Left kidney (tissue), 2 donors: ENCODE measurements around the gene HPSE2. TPM values are rescaled to one million over a fixed set of nuclear protein-coding genes. Genes with fewer than 3 reads are reported as not detected.
A peak's percentile ranks its signal among the peaks of the same experiment; 100 is the strongest.

Experiments used
- DNase-seq: peaks from one replicate; pipeline ENCODE4 v3.0.0-alpha.2; 2013
- polyA plus RNA-seq: library from polyadenylated mRNA; unstranded; fragments of 120-200 nt; gene quantifications from one replicate; pipeline ENCODE4 v1.2.1, GENCODE V29; 2013; ENCODE audit not compliant: insufficient read length

HPSE2 gene
- polyA plus RNA-seq, 1 donor: 0.81 TPM

DNA sequence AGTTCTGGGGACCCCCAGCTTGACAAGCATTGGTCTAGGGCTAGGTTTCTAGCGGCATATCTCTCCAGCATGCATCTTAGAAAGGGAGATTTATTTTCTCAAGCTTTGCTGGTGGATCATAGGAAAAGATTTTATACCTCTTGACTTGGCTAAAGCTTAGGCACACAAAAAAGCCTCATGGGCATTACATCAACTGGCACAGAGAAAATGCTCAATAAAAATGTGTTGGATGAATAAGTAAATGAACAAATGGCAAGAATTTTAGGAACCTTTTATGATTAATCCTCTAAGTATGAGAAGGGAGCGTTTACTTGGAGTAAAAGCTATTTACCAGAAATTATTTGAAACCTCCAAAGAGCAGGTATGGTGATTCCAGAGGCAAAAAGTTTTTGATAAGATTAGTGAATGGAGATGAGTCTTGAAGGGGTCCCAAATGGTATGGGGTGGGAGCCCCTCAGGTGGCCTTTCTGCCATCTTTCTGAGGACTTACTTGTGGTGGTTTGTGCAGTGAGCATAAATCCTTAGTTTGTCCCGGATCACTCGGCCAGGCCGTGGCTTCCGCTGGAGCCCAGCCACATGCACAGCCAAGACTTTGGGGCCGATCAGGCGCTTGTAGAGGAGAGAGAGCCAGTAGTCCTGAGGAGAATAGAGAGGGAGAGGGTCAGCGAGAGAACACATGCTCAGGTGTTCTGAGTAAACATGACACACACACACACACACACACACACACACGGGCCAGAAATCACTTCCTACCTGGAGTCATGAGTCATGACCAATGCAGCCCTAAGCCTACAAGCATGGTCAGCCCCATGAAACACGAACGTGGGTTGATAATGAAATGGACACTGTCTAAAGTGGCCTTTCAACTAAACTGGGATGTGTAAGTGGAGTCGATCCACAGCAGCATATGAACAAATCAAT is 745.8 kb downstream of the HPSE2 start:
- DNase-seq: no peak

DNA sequence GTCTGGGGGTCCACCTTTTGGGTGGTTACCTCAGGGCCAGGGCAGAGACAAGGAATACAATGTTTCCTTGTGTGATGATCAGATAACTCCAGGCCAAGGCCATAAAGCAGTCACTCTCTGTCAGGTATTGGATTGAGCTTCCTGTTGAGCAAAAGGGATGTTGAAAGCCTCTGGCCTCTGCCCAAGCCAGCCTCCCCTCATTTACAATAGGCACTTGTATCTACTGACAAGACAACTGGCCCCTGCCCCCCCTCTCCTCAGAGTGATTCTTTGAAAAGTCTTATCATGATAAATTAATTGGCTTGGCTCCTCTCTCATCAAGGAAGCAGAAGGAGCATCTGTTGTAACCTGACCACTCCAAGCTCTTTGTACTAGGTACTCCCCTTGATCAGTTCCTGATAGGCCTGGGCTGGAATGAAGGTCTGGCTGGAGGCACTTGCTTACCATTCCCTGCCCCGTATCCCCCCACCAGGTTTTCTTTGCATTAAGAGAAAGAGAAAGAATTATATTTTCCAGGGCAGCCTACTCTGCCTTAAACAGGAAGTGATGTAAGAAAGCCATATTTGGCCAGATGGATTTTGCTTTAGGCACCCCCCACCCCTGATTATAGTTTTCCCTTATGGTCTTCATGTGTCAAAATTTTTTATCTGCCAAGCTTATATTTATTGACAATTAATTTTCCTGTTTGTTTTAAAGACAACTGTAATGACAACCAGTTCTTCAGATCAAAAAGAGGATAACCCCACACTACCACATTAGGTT is 746.8 kb downstream of the HPSE2 start:
- DNase-seq: no peak

DNA sequence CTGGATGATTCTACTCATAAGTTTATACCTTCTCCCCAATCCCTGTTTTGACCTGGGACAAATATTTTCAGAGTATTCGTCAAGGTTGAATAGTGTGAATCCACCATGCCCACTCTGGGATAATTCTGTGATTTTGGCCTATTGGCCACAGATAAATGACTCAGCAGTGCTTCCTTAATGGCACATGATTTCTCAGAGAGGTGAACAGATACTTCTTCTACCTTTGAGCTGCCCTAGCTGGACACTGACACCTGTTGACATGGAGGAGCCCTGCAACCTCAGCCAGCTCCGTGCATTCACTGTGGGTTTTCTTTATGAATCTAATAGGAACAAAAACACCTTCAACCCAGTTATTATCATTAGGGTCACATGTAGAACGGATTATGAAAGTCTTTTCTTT is 748.0 kb downstream of the HPSE2 start:
- no peak for DNase-seq

DNA sequence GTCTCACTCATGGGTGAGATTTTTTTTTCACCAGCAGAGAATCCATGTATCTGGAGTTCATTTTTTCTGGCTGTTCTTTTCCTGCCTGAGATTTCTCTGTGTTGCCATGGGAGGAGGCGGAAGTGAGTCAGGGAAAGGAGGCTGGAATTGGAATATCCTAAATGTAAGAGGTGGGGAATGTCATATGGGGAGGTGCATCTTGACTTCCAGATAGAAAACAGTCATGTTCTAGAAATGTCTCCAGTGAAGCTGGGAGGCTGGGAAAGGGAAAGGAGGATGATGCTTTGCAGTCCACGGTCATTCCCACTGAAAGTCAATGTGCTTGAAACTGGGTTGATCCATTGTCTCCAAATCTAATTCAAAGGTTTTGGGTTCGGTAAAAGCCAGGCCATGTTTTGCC is 749.2 kb downstream of the HPSE2 start:
- DNase-seq: no peak

DNA sequence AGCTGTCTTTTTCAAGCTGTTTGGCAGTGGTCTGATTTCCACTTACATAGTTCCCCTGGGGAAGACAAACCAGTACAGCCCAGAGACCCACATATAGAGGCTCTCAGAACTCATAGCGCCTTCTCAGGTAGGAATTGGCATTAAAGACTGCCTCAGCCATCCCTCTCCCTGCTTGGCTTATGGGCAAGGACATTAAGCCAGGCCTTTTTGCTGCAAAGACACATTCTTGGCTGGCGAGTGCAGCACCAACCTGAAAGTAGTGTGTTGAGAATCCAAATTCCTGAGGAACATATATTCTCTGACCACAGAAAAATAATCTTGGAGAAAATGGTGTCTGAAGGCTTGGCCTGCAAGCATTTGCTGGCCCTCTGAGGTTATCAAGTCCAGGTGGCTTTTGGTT is 749.7 kb downstream of the HPSE2 start:
- no peak for DNase-seq

DNA sequence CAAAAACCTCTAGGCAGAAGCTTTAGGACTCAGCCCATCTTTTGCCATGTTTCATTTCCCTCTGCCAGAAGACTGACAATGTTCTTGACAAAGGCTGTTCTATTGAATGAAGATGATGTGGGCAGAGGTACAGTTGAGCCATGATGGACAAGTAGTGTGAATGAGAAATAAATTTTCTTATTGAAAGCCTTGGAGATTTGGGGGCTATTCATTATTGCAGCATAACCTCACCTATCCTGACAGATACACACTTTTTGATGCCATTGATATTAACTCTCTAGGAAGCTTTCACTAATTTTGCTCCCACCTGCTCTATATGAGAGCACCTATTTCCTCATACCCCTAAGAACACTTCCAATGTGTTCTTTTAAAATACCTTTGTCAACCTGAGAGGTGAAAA is 752.0 kb downstream of the HPSE2 start:
- no peak for DNase-seq

DNA sequence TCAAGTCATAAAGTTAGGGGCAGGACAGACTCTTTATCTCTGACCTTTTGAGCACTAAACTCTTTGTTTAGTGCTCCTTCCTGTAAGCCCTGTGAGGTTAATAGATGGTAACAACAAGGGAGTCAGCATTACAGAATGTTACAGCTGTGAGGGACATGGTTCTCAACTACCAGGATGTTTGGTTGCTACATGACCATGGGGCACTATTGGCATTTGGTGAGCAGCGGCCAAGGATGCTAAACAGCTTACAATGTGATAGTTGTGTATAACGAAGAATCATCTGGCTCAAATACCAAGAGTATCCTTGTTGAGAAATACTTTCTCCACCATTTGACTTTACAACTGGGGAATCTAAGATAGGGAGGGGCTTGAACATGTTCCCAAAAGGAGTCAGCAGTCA is 753.6 kb downstream of the HPSE2 start:
- DNase-seq: no peak

DNA sequence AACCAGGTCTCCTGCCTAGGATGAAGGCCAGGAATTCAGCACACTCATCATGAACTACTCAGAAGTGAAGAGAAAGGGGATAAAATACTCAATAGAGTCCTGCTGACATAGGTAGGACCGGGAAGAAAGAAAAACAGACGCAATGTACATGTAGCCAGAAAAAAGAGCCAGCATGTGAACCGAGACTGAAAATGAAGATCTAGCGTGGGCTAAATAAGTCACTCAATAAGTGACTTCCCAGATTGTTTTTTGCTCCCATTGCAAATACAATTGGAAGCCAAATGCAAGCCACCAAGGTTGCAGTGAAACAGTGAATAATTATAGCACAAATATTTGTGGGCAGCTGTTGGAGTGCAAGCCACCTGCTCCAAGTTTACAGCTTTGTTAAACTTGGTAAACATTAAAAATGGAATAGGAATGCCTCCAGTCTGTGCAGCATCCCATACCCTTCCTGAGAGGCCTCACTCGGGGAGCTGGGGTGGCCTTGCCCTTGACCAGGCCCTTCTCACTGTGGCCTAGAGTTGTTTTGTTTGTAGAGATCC is 754.2 kb downstream of the HPSE2 start:
- DNase-seq: no peak

DNA sequence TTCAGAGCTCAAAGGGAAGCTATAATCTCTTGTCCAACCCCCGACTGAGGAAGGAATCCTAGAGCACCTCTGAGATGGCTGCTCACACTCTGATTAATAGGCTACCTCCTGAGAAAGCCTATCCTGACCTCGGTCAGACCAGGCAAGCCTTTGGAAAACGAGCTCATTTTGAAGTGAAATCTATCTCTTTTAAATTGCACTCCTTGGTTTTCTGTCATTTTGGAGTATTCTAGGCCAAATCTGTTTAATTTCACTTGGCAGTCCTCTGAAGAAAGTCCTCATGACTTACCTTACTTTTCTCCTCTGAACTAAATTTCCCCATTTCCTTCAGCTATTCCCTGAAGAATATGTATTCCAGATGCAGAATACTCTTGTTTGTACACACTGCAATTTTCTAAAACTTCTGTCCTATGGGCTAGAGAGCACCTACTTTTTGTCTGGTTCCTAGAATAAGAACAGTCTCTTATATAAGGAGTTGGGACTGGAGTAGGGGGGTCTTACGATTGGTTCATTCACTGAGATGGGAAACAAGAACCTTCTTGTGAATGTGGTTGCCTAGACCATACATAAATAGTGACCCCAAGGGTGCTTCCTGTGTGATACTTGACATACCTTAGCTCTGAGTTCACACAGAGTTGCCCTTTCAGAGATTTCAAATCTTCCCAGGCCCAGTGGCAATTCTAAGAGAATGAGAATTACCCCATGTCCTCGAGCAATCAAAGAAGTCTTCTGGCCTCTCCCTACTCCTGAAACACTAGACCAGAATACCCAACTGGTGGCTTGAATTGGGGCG is 757.0 kb downstream of the HPSE2 start:
- no peak for DNase-seq

DNA sequence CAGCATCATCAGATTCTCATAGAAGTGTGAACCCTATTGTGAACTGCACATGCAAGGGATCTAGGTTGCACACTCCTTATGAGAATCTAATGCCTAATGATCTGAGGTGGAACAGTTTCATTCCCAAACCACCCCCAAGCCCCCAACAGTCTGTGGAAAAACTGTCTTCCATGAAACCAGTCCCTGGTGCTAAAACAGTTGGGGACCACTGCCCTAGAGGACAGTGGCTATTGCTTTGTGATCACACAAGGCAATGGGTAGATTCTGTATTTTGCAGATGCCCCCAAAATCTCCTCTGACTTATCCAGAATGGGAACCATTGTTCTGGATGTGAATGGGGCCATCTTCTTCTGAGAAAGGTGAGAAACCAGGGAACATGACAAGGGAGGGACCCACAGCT is 757.8 kb downstream of the HPSE2 start:
- DNase-seq: no peak

DNA sequence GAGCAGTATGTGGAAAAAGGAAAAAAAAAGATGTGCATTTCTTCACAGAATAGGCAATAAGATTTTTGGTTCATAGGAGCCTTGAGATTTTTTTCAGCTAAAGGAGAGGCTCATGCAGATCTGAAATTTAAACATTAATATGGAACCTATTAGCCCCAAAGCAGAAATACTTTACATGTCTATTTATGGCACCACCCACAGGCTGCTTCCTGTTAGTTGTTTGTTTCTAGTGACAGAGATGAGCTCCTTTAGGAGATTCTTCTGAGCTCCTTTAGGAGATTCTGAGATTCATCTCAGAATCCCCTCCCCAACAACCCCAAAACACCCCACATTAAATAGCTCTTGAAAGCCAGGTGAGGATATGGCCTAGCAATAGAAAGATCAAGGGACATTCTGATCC is 761.0 kb downstream of the HPSE2 start:
- DNase-seq: no peak

DNA sequence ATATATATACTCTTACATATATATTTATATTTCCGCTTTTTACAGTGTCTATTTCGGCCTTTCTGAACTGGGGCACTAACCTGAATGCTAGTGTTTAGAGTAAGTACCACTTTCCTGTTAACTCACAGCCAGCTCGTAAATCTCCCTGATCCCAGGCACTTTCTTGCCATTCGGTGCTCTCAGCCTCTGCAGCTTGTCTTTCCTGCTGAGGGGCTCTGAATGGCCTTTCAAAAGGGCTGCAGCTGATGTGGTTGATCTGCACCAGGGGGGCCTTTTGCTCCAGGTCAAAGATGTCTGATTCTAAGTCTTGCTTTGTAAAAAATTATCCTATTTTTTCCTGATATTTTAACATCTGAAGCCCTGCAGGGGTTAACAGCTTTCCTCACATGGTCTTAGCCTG is 763.5 kb downstream of the HPSE2 start:
- DNase-seq: peak; percentile 14

DNA sequence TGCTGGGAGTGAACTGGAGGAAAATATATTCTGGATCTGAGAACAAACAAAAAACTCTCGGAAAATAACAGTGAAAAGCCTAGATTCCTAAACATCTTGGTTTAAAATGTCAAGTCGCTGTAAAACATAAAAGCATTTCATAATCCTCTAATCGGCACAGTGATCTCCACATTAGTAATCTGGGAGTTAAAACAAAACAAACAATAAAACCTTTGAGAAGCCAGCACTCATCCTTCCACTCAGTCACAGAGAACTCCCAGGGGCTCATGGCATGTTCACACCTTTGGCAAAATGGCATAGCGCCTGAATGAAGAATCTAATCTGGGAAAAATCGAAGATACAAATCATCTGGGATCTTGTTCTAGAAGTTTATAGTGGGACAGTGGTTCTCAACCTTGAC is 764.8 kb downstream of the HPSE2 start:
- DNase-seq: no peak

DNA sequence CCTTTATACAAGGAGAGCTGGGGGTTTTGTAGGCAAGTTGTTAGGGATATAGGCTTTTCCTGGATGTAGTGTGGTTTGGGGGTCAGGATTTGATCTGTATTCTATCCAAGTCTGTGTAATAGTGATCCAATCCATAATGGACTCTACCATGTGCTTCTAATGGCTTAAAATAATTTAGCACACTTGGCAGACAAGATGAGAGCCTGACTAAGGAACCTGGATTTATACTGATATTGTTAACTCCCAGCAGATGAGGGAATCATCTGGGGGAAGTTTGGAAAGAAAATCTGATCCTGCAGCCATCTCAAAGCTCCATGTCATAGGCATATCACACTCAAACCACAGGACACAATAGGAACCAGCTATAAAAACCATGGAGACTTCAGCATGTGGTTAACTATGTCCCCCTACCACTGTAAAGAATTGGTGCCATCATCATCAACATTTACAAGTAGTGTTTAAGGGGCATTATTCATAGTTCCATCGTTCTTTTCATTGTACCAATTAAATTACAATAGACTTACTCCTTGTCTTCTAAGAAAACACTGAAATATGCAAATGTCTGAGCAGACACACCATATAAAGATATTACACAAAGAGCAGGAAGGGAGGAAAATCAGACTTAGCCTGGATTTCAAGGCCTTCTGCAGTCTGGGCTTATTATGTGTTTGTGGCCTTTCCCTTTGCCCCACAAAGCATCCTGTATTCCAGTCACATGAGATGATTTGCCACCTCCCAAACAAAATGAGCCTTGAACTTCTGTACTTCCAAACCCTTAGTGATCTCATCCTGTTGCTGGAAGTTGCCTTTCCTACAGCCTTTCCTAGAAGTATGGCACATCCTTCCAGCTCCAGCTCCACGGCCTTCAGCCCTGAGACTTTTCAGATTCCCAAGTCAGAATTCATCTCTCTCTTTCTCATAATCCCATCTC is 766.4 kb downstream of the HPSE2 start:
- DNase-seq: no peak

DNA sequence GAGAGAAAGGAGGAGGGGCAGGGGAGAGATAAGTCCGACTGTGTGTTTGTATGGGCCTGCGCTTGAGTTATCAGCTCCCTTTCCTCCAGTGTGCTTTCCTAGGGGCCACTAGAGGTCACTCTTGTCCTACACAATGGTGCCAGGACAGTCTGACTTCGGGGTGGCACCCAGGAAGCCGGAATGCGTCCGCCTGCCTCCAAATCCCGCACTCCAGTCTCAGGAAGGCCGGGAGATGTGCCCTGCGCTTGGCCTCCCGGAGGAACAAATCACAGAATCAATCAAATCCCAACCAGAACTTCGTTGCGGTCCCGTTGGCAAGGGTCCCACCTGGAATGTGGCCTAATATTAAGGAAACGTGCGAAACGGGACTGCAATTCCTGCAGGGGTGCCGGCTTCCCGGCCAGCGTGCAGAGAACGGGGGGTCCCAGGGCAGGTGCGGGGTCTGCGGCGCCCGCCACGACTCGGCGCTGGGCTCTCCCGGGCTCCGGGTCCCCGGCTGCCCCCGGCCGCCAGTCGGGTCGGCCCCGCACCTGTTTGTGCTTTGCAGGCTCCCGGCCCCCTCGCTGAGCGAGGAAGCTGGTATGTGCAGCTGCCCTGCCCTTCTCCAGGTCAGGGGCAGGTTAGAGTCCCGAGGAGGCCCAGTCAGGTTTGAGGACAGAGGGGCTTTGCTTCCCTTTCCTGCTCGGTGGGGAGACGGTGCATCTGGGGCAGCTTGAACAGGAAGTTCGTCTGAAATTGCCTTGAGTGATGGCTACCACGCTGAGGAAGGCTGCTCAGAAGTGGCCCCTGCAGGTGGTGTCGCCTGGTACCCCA is 767.9 kb downstream of the HPSE2 start:
- peak; percentile 84 for DNase-seq

DNA sequence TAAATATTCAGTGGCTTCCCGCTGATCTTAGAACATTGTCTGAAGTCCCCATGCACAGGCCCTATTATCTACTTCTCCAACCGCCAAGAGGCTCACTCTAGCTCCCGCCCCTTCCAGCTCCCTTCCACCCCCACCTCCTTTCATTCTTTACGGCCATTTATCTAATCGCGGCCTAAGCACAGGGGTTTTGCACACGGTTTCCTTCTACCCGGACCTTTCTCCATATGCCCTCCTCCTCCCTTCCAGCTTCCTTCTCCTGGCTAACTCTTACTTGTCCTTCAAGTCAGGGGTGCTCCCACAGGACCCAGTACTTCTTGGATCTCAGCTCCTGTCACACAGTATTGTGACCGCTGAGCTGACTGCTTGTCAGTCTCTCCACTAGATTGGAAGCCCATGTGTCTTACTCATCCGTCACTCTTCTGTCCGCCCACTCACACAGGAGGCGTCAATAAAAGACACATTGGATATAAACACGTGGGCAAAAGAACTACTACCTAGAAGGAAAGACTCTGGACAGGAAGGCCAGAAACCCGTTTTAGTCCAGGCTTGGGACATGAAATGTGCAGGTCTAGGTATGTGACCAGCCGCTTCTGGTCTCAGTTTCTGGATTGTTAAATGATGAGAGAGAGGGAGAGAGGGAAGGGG is 768.7 kb downstream of the HPSE2 start:
- DNase-seq: no peak

DNA sequence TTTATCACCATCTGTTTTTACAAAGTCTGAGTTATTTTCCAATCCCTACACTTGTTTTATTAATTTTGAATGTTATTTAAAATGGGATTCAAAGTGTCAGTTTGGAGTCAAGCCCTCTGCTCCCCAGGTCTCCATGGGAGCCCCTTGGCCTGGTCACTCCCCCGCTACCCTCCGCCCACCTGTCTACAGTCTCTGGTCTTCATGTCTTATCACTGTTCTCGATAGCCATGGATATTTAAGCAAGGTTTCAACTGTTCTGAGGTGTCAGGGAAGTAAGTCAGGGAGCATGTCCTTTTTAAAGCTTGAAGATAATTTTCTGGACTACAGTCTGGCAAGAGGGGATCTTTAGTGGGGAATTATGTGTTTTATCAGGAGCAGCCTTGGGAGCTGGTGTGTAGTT is 769.8 kb downstream of the HPSE2 start:
- no peak for DNase-seq

DNA sequence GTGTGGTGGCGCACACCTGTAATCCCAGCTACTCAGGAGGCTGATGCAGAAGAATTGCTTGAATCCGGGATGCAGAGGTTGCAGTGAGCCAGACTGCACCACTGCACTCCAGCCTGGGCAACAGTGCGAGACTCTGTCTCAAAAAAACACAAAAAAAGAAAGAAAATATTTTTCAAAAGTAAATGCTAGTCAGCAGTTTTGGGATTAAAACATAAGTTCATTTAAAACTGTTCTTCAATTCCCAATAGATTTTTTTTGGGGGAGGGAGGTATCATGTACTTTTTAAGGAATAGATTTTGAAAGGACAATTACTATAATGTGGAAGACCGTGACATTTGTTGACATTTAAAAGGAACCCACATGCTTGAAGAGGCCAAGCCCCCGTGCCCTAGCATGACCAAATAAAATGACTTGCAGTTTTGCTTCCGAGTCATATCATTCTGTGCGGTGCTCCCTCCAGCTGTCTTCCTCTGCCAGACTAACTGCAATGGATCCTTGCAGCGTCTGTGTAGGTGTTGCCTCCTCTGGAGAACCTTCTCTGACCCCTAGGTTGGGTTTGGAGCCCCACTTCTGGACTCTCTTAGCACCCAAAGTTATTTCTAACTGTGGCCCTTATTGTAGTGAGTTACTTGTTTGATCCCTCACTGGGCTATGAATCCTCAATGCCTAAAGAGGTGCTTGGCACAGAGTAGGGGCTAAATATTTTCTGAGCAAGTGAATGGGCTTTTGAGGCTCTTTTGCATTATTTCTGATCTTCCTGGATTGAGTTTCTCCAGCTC is 771.5 kb downstream of the HPSE2 start:
- no peak for DNase-seq

DNA sequence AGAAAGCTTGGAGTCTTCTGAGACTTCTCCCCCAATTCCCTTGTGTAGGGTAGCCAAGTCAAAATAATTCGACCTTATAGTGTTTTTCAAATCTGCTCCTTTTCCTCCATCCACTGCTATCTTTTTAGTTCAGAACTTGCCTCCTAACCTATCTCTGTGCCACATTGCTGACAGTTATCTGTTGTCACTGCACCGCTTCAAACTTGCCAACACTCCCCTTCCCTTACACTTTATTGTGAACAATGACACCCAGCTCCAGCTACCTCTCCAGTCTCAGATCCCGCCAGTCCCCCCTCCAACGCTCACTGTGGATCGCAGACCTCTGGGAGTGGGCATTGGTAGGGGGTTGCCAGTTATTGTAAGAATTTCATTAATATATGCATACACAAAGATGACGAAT is 772.6 kb downstream of the HPSE2 start:
- no peak for DNase-seq
